Fibroblast of pulmonary artery (primary cell): ENCODE measurements around the gene DAZAP1.

Source experiments
- DNase-seq: peaks from one replicate; pipeline ENCODE4 v3.0.0-alpha.2; 2010; ENCODE audit warnings: low read depth
- H3K4me3 ChIP-seq: replicated peaks from 2 replicates; pipeline ENCODE4 v1.5.1; 2011; ENCODE audit warnings: low read depth, mild to moderate bottlenecking, control low read depth, low read length, moderate library complexity
- TF ChIP-seq, protein P1 (sequence below): IDR thresholded peaks from 2 replicates; pipeline ENCODE4 v1.5.1; 2011; ENCODE audit warnings: mild to moderate bottlenecking, control low read depth, low read length, inconsistent platforms; ENCODE audit errors: missing control alignments

Gene DAZAP1

DNA sequence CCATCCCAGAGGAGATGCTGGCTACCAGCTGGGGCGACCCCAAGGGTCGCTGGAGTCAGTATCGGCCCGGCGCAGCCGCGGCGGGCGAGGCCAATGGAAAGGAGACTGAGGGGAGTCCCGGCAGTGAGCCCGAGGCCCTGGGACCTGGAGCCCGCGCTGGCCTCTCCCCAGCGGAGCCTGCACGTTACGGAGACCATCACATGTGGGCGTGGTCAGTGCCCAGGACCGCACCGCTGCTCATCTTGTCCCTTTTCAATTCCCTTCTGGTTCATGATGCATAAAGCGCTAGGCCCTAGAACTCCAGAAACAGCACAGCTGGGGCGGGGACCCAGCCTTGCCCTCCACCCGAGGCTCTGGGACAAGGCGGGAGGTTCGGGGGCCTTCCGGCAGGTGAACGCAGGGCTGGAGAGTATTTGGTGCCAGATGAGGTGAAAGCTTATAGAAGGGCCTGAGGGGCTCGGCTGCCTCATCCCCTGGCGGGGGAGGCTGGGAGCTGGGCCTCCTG, 63.7 kb downstream of the DAZAP1 start:
- H3K4me3 ChIP-seq = peak overlapping the region; percentile 43
- no peak for DNase-seq
- TF ChIP-seq, protein P1, sequence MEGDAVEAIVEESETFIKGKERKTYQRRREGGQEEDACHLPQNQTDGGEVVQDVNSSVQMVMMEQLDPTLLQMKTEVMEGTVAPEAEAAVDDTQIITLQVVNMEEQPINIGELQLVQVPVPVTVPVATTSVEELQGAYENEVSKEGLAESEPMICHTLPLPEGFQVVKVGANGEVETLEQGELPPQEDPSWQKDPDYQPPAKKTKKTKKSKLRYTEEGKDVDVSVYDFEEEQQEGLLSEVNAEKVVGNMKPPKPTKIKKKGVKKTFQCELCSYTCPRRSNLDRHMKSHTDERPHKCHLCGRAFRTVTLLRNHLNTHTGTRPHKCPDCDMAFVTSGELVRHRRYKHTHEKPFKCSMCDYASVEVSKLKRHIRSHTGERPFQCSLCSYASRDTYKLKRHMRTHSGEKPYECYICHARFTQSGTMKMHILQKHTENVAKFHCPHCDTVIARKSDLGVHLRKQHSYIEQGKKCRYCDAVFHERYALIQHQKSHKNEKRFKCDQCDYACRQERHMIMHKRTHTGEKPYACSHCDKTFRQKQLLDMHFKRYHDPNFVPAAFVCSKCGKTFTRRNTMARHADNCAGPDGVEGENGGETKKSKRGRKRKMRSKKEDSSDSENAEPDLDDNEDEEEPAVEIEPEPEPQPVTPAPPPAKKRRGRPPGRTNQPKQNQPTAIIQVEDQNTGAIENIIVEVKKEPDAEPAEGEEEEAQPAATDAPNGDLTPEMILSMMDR = no peak

DNA sequence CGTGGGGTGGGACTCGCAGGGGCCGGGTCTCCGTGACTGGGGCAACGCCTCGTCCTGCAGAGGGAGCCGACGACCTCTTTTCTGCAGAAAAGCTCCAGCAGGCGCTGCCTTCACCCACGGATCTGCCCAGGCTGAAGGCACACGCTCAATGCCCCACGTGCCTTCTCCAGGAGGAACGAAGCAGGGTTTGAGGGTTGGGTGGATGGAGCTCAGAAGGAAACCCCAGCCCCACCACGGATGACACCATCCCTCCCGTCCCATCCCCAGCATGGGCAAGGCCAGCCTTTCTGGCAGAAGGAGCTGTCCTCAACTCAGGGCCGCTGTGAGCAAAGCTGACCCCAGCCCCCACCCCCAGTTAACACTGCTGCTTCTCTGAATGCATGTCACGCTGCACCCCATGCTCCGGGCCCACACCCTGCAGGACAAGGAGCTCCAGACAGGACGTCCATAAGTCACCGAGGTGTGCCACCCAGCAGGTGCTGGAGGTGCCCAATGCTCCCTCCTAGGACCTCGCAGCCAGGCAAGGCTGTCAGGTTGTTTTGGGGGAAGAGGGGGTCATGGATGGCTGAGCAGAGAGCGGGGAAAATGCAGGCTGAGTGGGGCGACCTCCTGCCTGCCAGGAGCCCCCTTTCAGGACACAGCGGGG, 64.3 kb downstream of the DAZAP1 start:
- H3K4me3 ChIP-seq = no peak overlapping the region
- TF ChIP-seq, protein P1 = no peak
- DNase-seq = no peak

DNA sequence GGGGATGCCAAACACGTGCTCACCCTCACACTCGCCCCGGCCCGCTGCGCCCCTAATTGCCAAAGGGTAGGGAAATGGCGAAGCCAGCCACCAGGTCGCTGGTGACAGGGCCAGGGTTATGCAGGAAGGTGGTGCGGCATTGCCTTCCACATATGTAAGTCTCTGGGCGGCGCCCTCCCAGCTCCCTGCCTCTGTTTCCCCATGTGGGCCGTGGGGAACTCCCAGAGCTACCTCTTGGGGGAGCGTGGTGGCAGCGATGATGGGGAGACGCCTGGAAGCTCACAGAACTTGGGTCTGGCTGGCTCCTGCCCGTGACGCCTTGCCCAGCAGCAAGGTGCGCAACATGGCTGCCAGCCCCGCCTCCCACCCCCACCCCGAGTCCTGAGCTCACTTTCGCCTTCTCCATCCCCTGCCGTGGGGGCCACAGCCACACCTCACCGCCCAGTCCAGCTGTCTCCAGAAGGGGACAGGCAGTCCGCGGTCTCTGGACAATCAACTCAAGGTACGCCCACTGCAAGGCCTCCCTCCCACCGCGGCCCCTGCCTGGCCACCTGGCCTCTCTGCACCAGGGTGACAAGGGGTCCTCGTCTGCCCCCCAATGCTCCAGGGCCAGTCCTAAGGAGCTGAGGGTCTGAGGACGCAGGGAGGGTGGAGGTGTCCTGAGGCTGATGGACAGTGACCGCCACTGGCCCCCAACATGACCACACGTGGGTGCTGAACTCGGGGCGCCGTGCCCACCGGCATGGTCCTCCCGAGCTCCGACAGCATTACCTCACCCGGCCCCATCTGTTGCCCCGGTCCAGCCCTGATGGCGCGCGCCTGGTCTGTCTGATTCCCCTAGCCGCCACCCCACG, 65.1 kb downstream of the DAZAP1 start:
- H3K4me3 ChIP-seq = no peak overlapping the region
- no peak for DNase-seq
- TF ChIP-seq, protein P1 = no peak

- no peak overlapping the region for H3K4me3 ChIP-seq
- no peak for DNase-seq
- TF ChIP-seq, protein P1 = no peak
Observed at GRCh38 chr19:1473085-1473851, 65.9 kb downstream of the DAZAP1 start.

GRCh38 chr19:1474011-1474764, 66.8 kb downstream of the DAZAP1 start:
- TF ChIP-seq, protein P1 = no peak
- no peak overlapping the region for H3K4me3 ChIP-seq
- no peak for DNase-seq

GRCh38 chr19:1474765-1475351, 67.5 kb downstream of the DAZAP1 start:
- H3K4me3 ChIP-seq = no peak overlapping the region
- TF ChIP-seq, protein P1 = no peak
- no peak for DNase-seq
